SU-DHL-6 (cell line): ENCODE data around the gene HOXA3.

Experiments used
- H2AFZ ChIP-seq: fragments of 200-600 bp; sonication (generic); 2 replicates; pipeline ENCODE4 v1.6.1; 2014; ENCODE audit warnings: low read depth, mild to moderate bottlenecking, moderate library complexity, mixed read lengths, antibody characterized with exemption, low read length; ENCODE audit not compliant: severe bottlenecking
- H3F3A ChIP-seq: fragments of 200-600 bp; shearing (Covaris generic); 2 replicates; pipeline ENCODE4 v1.6.0; 2016; ENCODE audit warnings: antibody characterized with exemption, mild to moderate bottlenecking; ENCODE audit not compliant: insufficient read depth
- H3K27ac ChIP-seq: fragments of 200-600 bp; sonication (generic); 2 replicates; pipeline ENCODE4 v1.5.1; 2016; ENCODE audit warnings: low read depth, mild to moderate bottlenecking, low read length, moderate library complexity, mixed read lengths
- H3K27me3 ChIP-seq: fragments of 200-600 bp; sonication (generic), shearing (Covaris generic); 2 replicates; pipeline ENCODE4 v1.6.0; 2014; ENCODE audit warnings: mild to moderate bottlenecking, low read length
- H3K36me3 ChIP-seq: fragments of 200-600 bp; sonication (generic); 2 replicates; pipeline ENCODE4 v1.6.1; 2014; ENCODE audit warnings: mild to moderate bottlenecking, low read length, mixed read lengths
- H3K4me2 ChIP-seq: fragments of 300-600, 200-600 bp; shearing (Covaris generic), sonication (generic); 2 replicates; pipeline ENCODE4 v1.6.0; 2014; ENCODE audit warnings: low read length, low read depth, mild to moderate bottlenecking; ENCODE audit not compliant: poor library complexity, severe bottlenecking
- H3K4me3 ChIP-seq: fragments of 200-600 bp; sonication (generic); 2 replicates; pipeline ENCODE4 v1.5.1; 2014; ENCODE audit warnings: antibody characterized with exemption, low read length, mild to moderate bottlenecking, mixed read lengths; ENCODE audit not compliant: insufficient read depth, poor library complexity, severe bottlenecking
- H3K79me2 ChIP-seq: fragments of 200-600 bp; sonication (generic); 2 replicates; pipeline ENCODE4 v1.6.1; 2014; ENCODE audit warnings: mild to moderate bottlenecking, low read length, moderate library complexity; ENCODE audit not compliant: insufficient read depth
- H3K9ac ChIP-seq: fragments of 200-600 bp; sonication (generic); 2 replicates; pipeline ENCODE4 v1.7.0; 2014; ENCODE audit warnings: mild to moderate bottlenecking, low read length
- H3K9me2 ChIP-seq: fragments of 200-600 bp; sonication (generic); replicated peaks from 2 replicates; pipeline ENCODE4 v1.6.1; 2014; ENCODE audit warnings: low read length; ENCODE audit not compliant: insufficient read depth
- H3K9me3 ChIP-seq: fragments of 200-600 bp; sonication (generic); 2 replicates; pipeline ENCODE4 v1.6.1; 2014; ENCODE audit warnings: low read length, mixed read lengths; ENCODE audit not compliant: insufficient read depth
- H4K20me1 ChIP-seq: fragments of 200-600 bp; sonication (generic); 2 replicates; pipeline ENCODE4 v1.6.1; 2014; ENCODE audit warnings: low read depth, mild to moderate bottlenecking, antibody characterized with exemption, low read length, moderate library complexity, mixed read lengths
- CTCF ChIP-seq: fragments of 200-600 bp; sonication (generic); IDR thresholded peaks from one replicate; pipeline ENCODE4 v1.5.1; 2017; ENCODE audit warnings: antibody characterized with exemption, mild to moderate bottlenecking, low read length, moderate library complexity; ENCODE audit not compliant: insufficient read depth, poor library complexity, severe bottlenecking
- EZH2phosphoT487 ChIP-seq: fragments of 200-600 bp; sonication (generic), shearing (Covaris generic); conservative IDR thresholded peaks from 2 replicates; pipeline ENCODE4 v1.6.1; 2018; ENCODE audit warnings: mild to moderate bottlenecking, antibody characterized with exemption, low read length, moderate library complexity, mixed read lengths

Gene HOXA3

GRCh38 chr7:27112955-27113949 lies 39.1 kb downstream of the HOXA3 start:
- no peak for TF ChIP-seq CTCF
- no peak for TF ChIP-seq EZH2phosphoT487
- Histone ChIP-seq H3K4me2 (no peak overlapping the region), H3K36me3 (no peaks in the 10 kb centered on the region), H3K27ac (no peak overlapping the region), H3K9me3 (no peaks in the 10 kb centered on the region), H4K20me1 (no peaks in the 10 kb centered on the region), H3F3A (no peaks in the 10 kb centered on the region), H3K9ac (no peak overlapping the region), H3K4me3 (no peak overlapping the region), H3K79me2 (no peaks in the 10 kb centered on the region), H3K27me3 (no peaks in the 10 kb centered on the region), H2AFZ (no peak overlapping the region), H3K9me2 (no peaks in the 10 kb centered on the region)

GRCh38 chr7:27112361-27112760 lies 40.0 kb downstream of the HOXA3 start:
- no peak overlapping the region for H2AFZ ChIP-seq
- no peaks in the 10 kb centered on the region for H3K9me2 ChIP-seq
- H3K79me2 ChIP-seq = no peaks in the 10 kb centered on the region
- H3F3A ChIP-seq = no peaks in the 10 kb centered on the region
- no peaks in the 10 kb centered on the region for H3K9me3 ChIP-seq
- no peak overlapping the region for H3K9ac ChIP-seq
- H4K20me1 ChIP-seq = no peaks in the 10 kb centered on the region
- TF ChIP-seq CTCF (no peak), EZH2phosphoT487 (no peak)
- no peaks in the 10 kb centered on the region for H3K27me3 ChIP-seq
- H3K36me3 ChIP-seq = no peaks in the 10 kb centered on the region
- no peak overlapping the region for H3K4me3 ChIP-seq
- H3K27ac ChIP-seq = no peak overlapping the region
- no peak overlapping the region for H3K4me2 ChIP-seq

- Histone ChIP-seq H3K4me3 (no peak overlapping the region), H3K4me2 (no peak overlapping the region)
Measured at GRCh38 chr7:27111751-27112277, 40.6 kb downstream of the HOXA3 start.

More at GRCh38 chr7:27111751-27112277, 40.6 kb downstream of the HOXA3 start:
- Histone ChIP-seq H3K36me3 (no peaks in the 10 kb centered on the region), H3F3A (no peaks in the 10 kb centered on the region), H3K27me3 (no peaks in the 10 kb centered on the region), H3K27ac (no peak overlapping the region), H3K9me2 (no peaks in the 10 kb centered on the region), H2AFZ (no peak overlapping the region), H3K9me3 (no peaks in the 10 kb centered on the region), H3K9ac (no peak overlapping the region), H4K20me1 (no peaks in the 10 kb centered on the region), H3K79me2 (no peaks in the 10 kb centered on the region)
- TF ChIP-seq CTCF (no peak), EZH2phosphoT487 (no peak)
